UCSD-AML1 (cell line): ENCODE data around the gene MTHFS.

ENCODE experiments used
- DNase-seq: peaks from one replicate; lab custom pipeline; 2025; ENCODE audit not compliant: unreplicated experiment; lab: John Stamatoyannopoulos, UW

The MTHFS gene

GRCh38 chr15:79881254-79881653 is 15.6 kb downstream of the MTHFS start:
- DNase-seq: no peak

DNA sequence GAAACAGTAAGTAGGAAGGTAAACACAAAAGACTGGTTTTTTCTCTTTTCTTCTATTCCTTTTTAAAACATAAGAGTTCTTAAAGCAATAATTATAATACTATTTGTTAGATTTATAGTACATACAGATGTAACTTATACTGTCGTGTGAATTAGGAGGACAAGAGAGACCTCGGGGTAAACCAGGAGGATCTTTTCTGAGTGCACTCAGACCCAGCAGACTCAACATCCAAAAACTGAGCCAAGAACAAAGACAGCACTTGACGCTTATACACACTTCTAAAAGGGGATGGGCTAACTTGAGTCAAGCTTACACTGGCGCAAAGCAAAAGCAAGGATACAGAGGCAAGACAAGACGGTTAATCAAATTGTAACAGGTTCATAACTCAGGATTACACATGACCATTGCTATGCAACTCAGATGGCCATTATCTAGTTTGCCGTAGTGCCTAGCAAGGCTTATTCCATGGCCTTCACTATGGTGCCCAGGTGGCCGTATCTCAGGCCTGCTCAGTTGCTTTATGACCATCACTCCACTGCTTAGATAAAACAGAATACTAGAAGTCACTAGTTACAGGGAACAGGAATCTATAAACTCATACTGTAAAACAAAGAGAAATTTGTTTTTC is 18.6 kb downstream of the MTHFS start:
- DNase-seq: no peak

GRCh38 chr15:79875213-79875612 is 21.6 kb downstream of the MTHFS start:
- DNase-seq: no peak

DNA sequence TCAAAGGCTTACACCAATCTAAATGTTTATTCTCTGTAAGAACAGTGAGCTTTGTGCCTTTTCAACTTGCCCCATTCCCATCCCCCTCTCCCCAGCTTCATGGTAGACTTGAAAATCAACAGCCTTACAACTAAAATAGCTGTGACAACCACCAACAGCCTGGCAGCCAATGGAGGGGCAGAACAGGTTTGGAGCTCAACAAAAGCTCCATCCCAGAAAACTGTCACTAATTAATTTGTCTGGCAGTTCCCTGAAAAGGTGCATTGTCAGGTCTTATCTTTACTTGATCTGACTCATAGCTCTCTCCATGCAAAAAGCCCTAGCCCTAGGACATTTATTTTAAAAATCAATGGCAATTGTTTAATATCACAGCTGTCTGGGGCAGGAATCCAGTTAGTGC is 22.6 kb downstream of the MTHFS start:
- no peak for DNase-seq

DNA sequence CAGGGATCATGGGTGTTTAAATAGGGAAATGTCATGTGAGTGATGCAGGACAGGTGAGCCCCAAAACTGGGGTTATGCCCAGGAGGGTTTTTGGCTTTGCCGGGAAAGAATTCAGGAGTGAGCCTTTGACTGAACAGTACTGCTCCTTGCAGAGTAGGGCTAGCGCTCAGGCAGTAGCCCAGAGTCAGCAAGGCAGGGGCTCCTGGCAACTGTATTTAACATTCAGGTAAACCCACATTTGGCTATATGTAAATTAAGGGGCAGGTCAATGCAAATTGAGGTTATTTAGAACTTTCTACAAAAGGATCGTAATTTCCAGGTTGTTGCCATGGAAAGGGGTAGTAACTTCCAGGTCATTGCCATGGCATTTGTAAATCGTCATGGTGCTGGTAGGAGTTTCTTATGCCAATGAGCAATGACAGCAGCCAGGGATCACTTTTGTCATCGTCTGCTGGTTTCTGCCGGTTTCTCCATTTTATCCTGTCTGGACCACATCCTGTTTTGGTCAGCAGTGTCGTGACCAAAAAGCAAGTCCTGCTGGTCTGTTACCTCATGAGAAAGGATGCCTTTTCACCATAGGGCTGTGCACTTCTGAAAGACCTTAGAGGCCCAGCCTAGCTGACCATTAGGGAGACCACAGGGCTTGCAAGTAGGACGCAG is 24.3 kb downstream of the MTHFS start:
- peak; percentile 66 for DNase-seq

DNA sequence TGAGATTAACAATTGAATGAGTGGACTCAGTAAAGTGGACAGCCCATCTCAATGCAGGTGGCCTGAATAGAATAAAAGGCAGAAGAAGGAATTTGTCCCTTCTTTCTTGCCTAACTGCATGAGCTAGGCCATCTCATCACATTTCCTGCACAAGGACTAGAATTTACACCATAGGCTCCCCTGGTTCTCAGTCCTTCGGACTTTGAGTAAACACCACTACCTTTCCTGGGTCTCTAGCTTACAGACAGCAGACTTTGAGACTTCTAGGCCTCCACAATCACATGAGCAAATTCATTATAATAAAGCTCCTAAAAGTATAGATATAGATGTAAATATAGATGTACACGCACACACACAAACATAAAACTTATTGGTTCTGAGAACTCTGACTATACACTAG is 28.3 kb downstream of the MTHFS start:
- DNase-seq: no peak

DNA sequence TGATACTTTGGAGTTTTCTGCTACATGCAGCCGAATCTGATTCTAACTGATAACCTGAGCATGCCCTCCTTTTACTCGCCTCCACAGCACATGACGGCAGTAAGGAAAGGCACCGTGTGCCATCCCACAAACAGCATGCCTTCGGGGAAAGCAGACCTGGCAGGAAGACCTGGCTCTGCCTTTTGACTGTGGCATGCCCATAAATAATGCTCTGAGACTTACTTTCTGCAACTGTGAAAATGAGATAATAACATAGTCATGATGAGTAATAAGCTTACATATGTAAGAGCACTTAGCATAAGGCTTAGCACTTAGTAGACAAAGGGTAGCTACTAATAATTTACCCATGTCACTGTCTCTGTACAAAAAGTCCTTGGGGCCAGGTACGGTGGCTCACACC is 32.9 kb downstream of the MTHFS start:
- no peak for DNase-seq

- DNase-seq: no peak
These were observed 34.6 kb downstream of the MTHFS start for GRCh38 chr15:79862191-79862590.

- no peak for DNase-seq
These were observed 36.2 kb downstream of the MTHFS start for GRCh38 chr15:79860661-79861060.

DNA sequence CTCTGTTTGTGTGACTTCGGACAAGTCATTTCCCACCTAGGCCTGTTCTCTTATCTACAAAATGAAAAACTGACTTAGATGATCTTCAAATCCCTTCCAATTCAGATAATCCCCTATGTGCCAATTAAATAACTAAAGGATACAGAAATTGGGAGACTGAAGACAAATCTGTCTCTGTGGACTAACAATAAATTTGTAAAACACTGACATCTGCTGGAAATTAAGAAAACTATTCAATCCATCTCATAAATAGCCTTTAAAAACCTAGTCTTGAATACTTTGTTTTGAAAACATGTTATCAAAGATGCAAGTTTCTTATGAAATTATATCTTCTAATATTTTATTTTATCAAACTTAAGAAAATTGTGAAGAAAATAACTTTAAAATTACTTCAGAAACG is 38.3 kb downstream of the MTHFS start:
- DNase-seq: no peak

DNA sequence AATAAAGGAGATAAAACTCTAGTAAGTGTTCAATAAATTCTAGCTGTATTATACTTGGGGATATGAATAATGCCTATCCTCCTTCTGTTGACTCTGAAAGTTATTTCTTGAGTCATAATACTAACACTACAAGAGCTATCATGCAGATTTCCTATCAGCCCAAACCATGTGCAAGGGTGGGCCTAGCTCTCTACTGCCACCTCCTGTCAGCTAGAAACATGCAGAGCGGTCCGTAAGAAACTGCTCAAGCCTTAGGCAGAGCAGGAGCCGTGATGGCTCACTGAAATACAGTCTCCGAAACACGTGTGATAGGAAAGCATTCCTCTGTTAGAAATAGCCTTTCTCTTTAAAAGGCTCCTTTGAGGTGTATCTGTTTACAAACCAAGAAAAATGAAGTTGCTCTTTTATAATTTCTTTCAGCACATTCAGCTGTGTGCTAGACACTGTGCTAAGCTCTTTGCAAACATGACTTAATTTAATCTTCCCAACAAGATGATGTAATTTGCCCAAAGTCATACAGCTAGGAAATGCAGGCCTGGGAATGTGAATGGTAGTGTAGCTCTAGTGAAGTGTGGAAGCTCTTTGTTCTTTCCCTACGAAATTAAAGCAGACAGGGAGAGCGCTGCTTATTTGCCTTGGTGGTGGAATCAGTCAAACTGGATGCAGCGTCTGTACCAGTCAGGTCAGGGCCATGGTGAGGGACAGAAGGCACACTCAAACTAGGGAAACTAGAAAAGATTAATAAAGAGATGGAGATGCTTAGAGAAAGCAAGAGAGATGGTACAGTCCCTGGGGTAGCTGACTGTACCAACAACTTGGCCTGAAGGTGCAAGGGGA is 43.1 kb downstream of the MTHFS start:
- DNase-seq: peak; percentile 54

DNA sequence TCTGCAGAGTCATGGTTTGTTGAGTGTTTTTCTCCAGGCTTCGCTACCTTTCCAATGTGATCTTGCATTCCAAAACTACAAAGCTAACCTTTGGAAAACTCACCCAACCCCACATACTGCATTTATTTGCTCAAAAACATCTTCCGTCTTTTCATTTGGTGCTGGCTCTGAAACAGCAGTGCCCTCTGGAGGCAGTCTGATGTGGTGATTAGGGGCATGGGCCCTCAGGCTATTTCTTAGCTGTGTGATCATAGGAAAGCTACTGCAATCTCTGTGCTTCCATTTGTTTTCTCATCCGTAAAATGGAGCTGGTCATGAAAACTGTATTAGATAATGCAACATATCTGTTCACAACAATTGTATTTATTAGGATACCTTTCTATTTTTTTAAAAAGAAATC is 47.0 kb downstream of the MTHFS start:
- no peak for DNase-seq

DNA sequence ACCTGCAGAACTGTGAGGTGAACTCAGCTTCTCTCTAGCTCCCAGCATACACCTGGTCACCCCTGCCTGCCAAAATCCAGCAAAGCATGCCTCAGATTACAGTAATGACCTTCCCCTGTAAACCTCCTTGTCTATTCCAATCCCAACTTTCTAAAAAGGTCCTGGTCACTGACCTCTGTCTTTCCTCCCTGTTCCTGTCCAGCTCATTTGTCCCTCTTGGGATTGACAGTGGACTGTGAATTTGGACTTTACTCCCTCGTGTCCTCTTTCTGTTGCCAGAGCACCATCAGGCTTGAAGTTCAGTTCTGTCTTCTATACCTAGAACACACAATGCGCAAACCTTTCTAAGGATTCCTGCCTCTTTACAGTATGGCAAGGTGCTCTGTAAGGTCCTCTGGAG is 50.3 kb downstream of the MTHFS start:
- no peak for DNase-seq

GRCh38 chr15:79844221-79844620 is 52.6 kb downstream of the MTHFS start:
- no peak for DNase-seq

- DNase-seq: no peak
These were observed 59.0 kb downstream of the MTHFS start for GRCh38 chr15:79837846-79838245.

GRCh38 chr15:79834495-79834894 is 62.3 kb downstream of the MTHFS start:
- no peak for DNase-seq

DNA sequence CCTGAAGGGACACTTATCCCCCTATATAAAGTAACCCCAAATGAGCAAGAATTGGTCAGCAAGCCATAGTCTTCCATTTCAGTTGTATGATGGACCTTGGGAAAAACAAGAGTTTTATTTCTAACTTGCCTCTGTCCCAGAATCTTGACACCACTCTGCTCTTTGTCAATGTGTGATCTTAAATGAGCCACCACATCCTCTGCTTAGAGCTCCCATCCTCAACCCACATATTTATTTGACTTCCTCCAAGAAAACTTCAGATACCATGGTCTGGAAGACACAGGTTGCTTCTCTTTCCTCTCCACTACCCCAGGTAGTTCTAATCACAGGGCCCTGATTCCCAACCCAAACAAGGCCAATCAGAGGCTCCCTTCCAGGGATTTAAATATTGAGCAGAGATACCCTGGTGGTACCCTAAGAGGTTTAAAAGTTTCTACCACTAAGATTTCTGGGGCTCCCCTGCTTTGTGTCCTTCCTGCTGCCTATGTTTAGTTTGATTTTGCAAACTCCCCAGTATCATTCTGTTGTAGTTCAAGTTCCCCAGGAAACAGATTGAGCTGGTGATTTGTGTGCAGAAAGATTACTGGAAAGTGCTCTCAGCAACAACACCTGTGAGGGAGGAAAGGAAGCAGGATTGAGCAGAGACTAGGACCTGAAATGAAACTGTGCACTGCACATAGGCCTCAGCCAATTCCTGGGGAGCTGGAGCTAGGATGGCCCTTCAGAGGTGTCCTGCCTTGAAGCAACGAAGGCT is 64.3 kb downstream of the MTHFS start:
- DNase-seq: no peak

GRCh38 chr15:79831604-79832003 is 65.2 kb downstream of the MTHFS start:
- DNase-seq: no peak

GRCh38 chr15:79829950-79830349 is 66.9 kb downstream of the MTHFS start:
- no peak for DNase-seq

GRCh38 chr15:79828447-79828846 is 68.4 kb downstream of the MTHFS start:
- DNase-seq: no peak

GRCh38 chr15:79826800-79827199 is 70.0 kb downstream of the MTHFS start:
- DNase-seq: no peak
